HUDEP-2 (cell line): ENCODE results near the gene OGDH.
A peak's percentile ranks its signal among the peaks of the same experiment; 100 is the strongest.
"Not testable (repeated sequence)": the region's sequence is repeated elsewhere in the genome, so short reads cannot be mapped to it uniquely, and the experiment has no call there.

Source experiments
- DNase-seq, 76 experiments: peaks; one replicate each; lab custom pipeline; 2025; ENCODE audit not compliant: unreplicated experiment in 76 of 76; lab: John Stamatoyannopoulos, UW

OGDH gene

GRCh38 chr7:44576228-44576627 lies 30.2 kb upstream of the OGDH start:
- DNase-seq: no peak

- DNase-seq: peak in 12 of 76 experiments; percentile 7 to 48 (median 20)
Observed at GRCh38 chr7:44580945-44581878, 25.2 kb upstream of the OGDH start.

- peak; percentile 52 to 99 (median 98) for DNase-seq
Observed at GRCh38 chr7:44581879-44582603, 24.4 kb upstream of the OGDH start, which contains the start of gene TMED4. Gene TMED4 (minus strand): TSS chr7:44582231. CDS start chr7:44582206, 25 bp downstream.

GRCh38 chr7:44583146-44583865 lies 23.1 kb upstream of the OGDH start:
- no peak for DNase-seq

GRCh38 chr7:44587843-44588711 lies 18.4 kb upstream of the OGDH start:
- peak in 44 of 76 experiments; percentile 5 to 54 (median 26) for DNase-seq

- no peak for DNase-seq
Observed at GRCh38 chr7:44590910-44591309, 15.5 kb upstream of the OGDH start.

- no peak for DNase-seq
Observed at GRCh38 chr7:44595934-44596635, 10.3 kb upstream of the OGDH start.

GRCh38 chr7:44597181-44597580 lies 9.2 kb upstream of the OGDH start:
- DNase-seq: not testable (repeated sequence)

GRCh38 chr7:44599222-44599621 lies 7.2 kb upstream of the OGDH start:
- no peak for DNase-seq

- no peak for DNase-seq
Observed at GRCh38 chr7:44602576-44602910, 3.9 kb upstream of the OGDH start.

GRCh38 chr7:44603193-44603592 lies 3.2 kb upstream of the OGDH start:
- no peak for DNase-seq

GRCh38 chr7:44604941-44605340 lies 1.5 kb upstream of the OGDH start:
- no peak for DNase-seq

- no peak for DNase-seq
Observed at GRCh38 chr7:44607141-44608068, 978 bp downstream of the OGDH start.

GRCh38 chr7:44608916-44609648 lies 2.7 kb downstream of the OGDH start:
- no peak for DNase-seq

- no peak for DNase-seq
Observed at GRCh38 chr7:44609829-44610228, 3.4 kb downstream of the OGDH start.

GRCh38 chr7:44615149-44615611 lies 8.8 kb downstream of the OGDH start:
- no peak for DNase-seq

- DNase-seq: no peak
Observed at GRCh38 chr7:44615793-44616192, 9.4 kb downstream of the OGDH start.

- DNase-seq: no peak
Observed at GRCh38 chr7:44616545-44616944, 10.1 kb downstream of the OGDH start.
